HG02571 (cell line): Measurements from ENCODE around the gene SNX11.

ENCODE experiments used
- ATAC-seq: cut with Tn5 transposase; IDR thresholded peaks from one replicate; pipeline ENCODE4 v1.9.1; 2021; ENCODE audit warnings: mild to moderate bottlenecking, moderate library complexity; ENCODE audit not compliant: unreplicated experiment

The SNX11 gene

GRCh38 chr17:48160177-48161081 is 52.9 kb downstream of the SNX11 start:
- no peak for ATAC-seq

GRCh38 chr17:48161127-48161905 is 53.8 kb downstream of the SNX11 start:
- no peak for ATAC-seq

- no peak for ATAC-seq
These were observed 54.9 kb downstream of the SNX11 start for GRCh38 chr17:48162306-48162934.

GRCh38 chr17:48162946-48163506 is 55.5 kb downstream of the SNX11 start:
- ATAC-seq, result no peak

GRCh38 chr17:48163809-48164208 is 56.2 kb downstream of the SNX11 start:
- ATAC-seq, result no peak

GRCh38 chr17:48169926-48170325 is 62.4 kb downstream of the SNX11 start:
- no peak for ATAC-seq
